Spleen (tissue), 11 donors: ENCODE data around the gene PALLD. TPM values are rescaled to one million over a fixed set of nuclear protein-coding genes. Genes with fewer than 3 reads are reported as not detected.
A peak's percentile ranks its signal among the peaks of the same experiment; 100 is the strongest.

Experiments
- DNase-seq: peaks from one replicate; pipeline ENCODE4 v3.0.0-alpha.2; 2020
- H3K27ac ChIP-seq, 8 donors: fragments of 200-600 bp; sonication (generic) in 7 of 8; 1 replicate in 4 of 8; 2 replicates in 4 of 8; pipeline versions ENCODE4 v1.5.0 to v1.8.0; 2016 to 2021; ENCODE audit warnings: inconsistent platforms in 4 of 8, mild to moderate bottlenecking in 4 of 8, moderate library complexity in 1 of 8
- H3K27me3 ChIP-seq, 7 donors: fragments of 200-600 bp; sonication (generic) in 6 of 7; replicated peaks in 1 of 7; 1 replicate in 4 of 7; 2 replicates in 3 of 7; pipeline versions ENCODE4 v1.5.0 to v1.8.0; 2016 to 2021; ENCODE audit warnings: inconsistent platforms in 3 of 7, mild to moderate bottlenecking in 1 of 7
- H3K36me3 ChIP-seq, 6 donors: fragments of 200-600 bp; sonication (generic) in 5 of 6; 1 replicate in 4 of 6; 2 replicates in 2 of 6; pipeline versions ENCODE4 v1.5.0 to v1.8.0; 2016 to 2021; ENCODE audit warnings: inconsistent platforms in 2 of 6
- H3K4me1 ChIP-seq, 6 donors: fragments of 200-600 bp; sonication (generic) in 5 of 6; 1 replicate in 3 of 6; 2 replicates in 3 of 6; pipeline versions ENCODE4 v1.5.0 to v1.8.0; 2016 to 2021; ENCODE audit warnings: inconsistent platforms in 3 of 6
- H3K4me3 ChIP-seq, 8 donors: fragments of 200-600 bp; sonication (generic) in 7 of 8; 1 replicate in 4 of 8; 2 replicates in 4 of 8; pipeline versions ENCODE4 v1.5.0 to v1.8.0; 2016 to 2021; ENCODE audit warnings: inconsistent platforms in 4 of 8, mild to moderate bottlenecking in 4 of 8, moderate library complexity in 2 of 8
- H3K9me3 ChIP-seq, 8 donors: fragments of 200-600 bp; sonication (generic) in 7 of 8; 1 replicate in 4 of 8; 2 replicates in 4 of 8; pipeline versions ENCODE4 v1.5.0 to v1.8.0; 2016 to 2021; ENCODE audit warnings: inconsistent platforms in 4 of 8
- POLR2A ChIP-seq, 3 donors: fragments of 450-650 bp; IDR thresholded peaks; one replicate each; pipeline ENCODE4 v1.5.1; 2017; ENCODE audit warnings: antibody characterized with exemption in 3 of 3, mild to moderate bottlenecking in 1 of 3
- POLR2AphosphoS5 ChIP-seq, 3 donors: sonication (generic); formaldehyde crosslinking; IDR thresholded peaks; one replicate each; pipeline ENCODE4 v1.5.1; 2017; ENCODE audit warnings: antibody characterized with exemption in 3 of 3
- WGBS, 5 donors: extraction: QIAGEN DNeasy Blood & Tissue Kit in 3 of 5; methylation state at CpG; one replicate each; pipeline versions ENCODE4 v1.1.5 to v1.1.7; 2013 to 2018; 5-methylcytosine and 5-hydroxymethylcytosine counted together
- intact Hi-C: fragments of 100-400 bp; cut with DNase I; formaldehyde crosslinking; loops from one replicate; pipeline ENCODE4 v1.15.0; 2023; ENCODE audit warnings: low total_unique reads
- polyA plus RNA-seq, 3 donors: library from polyadenylated mRNA; stranded (reverse); fragments of 200-250 nt; gene quantifications; one replicate each; pipeline ENCODE4 v1.2.1, GENCODE V29; 2013
- total RNA-seq, 7 donors: library from RNA; depleted of rRNA in 3 of 7; stranded (reverse); fragments of >200 nt in 3 of 7; fragmentation: NEBNext Ultra II Directional in 4 of 7; extraction: Animal tissue kit (Norgen Biotek cat#: 25700) in 4 of 7; gene quantifications; one replicate each; pipeline versions ENCODE4 v1.1.0 to v1.2.1, GENCODE V29; 2016 to 2021
- TF ChIP-seq, protein P1 (sequence below), 11 experiments: fragments of 200-600 bp in 7 of 11; fragments of 450-650 bp in 4 of 11; sonication (generic) in 4 of 11; IDR thresholded peaks in 8 of 11; conservative IDR thresholded peaks in 3 of 11; 1 replicate in 7 of 11; 2 replicates in 4 of 11; pipeline versions ENCODE4 v1.4.0 to v1.8.0; 2016 to 2021; ENCODE audit warnings: antibody characterized with exemption in 11 of 11, inconsistent platforms in 4 of 11, mild to moderate bottlenecking in 1 of 11
- donor health status: healthy with polysubstance abuse.
- donor health status: DM: no; HTN: no; CAD: no; lungs with moderate emphysema.
- donor health status: DM: no; HTN: no; CAD: no.
- donor health status: Bipolar disorder and iron deficiency.
- donor health status: healthy.
- donor health status: DM: no; HTN: no; CAD: no.
- donor health status: DM: yes; HTN: yes; CAD: no.

Gene PALLD
- total and polyA plus RNA-seq, 10 donors = 24.3 to 228 (median 142) TPM

GRCh38 chr4:168813890-168814289 is 317.0 kb downstream of the PALLD start:
- 68 to 81% (median 69%) methylated on average over 3 of the region's 3 CpGs for WGBS, 5 donors
- peak overlapping the region in 1 of 8 donors; percentile 3 for H3K27ac ChIP-seq
- intact Hi-C loops = no loop called here

GRCh38 chr4:168815379-168816345 is 318.8 kb downstream of the PALLD start:
- H3K27me3 ChIP-seq = peaks cover 0 to 14% (median 0%) of the 10 kb centered on the region in 7 donors
- peak overlapping the region; percentile 7 to 71 (median 64) for H3K27ac ChIP-seq
- no peaks in the 10 kb centered on the region for H3K36me3 ChIP-seq
- no peak overlapping the region for H3K4me3 ChIP-seq
- WGBS, 5 donors = 62 to 78% (median 75%) methylated on average over 13 of the region's 13 CpGs
- TF ChIP-seq POLR2AphosphoS5 (IDR thresholded peaks at IDR 0.05) (no peak), POLR2A (IDR thresholded peaks at IDR 0.05) (no peak)
- TF ChIP-seq, protein P1, sequence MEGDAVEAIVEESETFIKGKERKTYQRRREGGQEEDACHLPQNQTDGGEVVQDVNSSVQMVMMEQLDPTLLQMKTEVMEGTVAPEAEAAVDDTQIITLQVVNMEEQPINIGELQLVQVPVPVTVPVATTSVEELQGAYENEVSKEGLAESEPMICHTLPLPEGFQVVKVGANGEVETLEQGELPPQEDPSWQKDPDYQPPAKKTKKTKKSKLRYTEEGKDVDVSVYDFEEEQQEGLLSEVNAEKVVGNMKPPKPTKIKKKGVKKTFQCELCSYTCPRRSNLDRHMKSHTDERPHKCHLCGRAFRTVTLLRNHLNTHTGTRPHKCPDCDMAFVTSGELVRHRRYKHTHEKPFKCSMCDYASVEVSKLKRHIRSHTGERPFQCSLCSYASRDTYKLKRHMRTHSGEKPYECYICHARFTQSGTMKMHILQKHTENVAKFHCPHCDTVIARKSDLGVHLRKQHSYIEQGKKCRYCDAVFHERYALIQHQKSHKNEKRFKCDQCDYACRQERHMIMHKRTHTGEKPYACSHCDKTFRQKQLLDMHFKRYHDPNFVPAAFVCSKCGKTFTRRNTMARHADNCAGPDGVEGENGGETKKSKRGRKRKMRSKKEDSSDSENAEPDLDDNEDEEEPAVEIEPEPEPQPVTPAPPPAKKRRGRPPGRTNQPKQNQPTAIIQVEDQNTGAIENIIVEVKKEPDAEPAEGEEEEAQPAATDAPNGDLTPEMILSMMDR (IDR thresholded peaks at IDR 0.05 in 8 of 11, conservative IDR thresholded peaks at IDR 0.05 in 3 of 11) = no peak
- H3K9me3 ChIP-seq = no peaks in the 10 kb centered on the region
- intact Hi-C loops = no loop called here
- DNase-seq = no peak
- H3K4me1 ChIP-seq = peaks cover 0 to 23% (median 10%) of the 10 kb centered on the region in 6 donors

More at GRCh38 chr4:168813890-168814289, 317.0 kb downstream of the PALLD start:
- H3K36me3 ChIP-seq = no peaks in the 10 kb centered on the region
- no peak for DNase-seq
- TF ChIP-seq POLR2AphosphoS5 (IDR thresholded peaks at IDR 0.05) (no peak), POLR2A (IDR thresholded peaks at IDR 0.05) (no peak)
- TF ChIP-seq, protein P1 (IDR thresholded peaks at IDR 0.05 in 8 of 11, conservative IDR thresholded peaks at IDR 0.05 in 3 of 11) = no peak
- H3K27me3 ChIP-seq = peaks cover 0 to 14% (median 0%) of the 10 kb centered on the region in 7 donors
- no peaks in the 10 kb centered on the region for H3K9me3 ChIP-seq
- H3K4me1 ChIP-seq = peaks cover 0 to 23% (median 10%) of the 10 kb centered on the region in 6 donors
- H3K4me3 ChIP-seq = no peak overlapping the region

DNA sequence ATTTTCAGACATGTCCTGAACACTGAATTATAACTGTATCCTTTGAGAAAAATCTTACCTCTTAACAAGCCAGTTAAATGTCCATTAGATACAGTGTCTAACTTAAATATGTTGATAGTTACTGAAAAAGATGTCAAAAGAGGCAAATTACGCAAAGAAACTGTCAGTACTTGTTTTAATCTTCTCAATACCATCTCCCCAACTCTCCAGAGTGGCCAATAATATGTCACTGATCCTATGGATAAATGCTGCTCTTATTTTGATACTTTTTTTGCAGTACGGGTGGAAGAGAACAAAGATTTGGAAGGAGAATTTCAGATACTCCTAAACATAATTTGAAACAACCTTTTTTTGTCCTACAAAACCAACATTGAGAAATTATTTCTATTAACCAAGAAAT is 320.5 kb downstream of the PALLD start:
- H3K4me3 ChIP-seq = peak overlapping the region in 2 of 8 donors; percentile 6 to 24
- intact Hi-C loops = no loop called here
- TF ChIP-seq POLR2A (IDR thresholded peaks at IDR 0.05) = no peak
- TF ChIP-seq, protein P1 (IDR thresholded peaks at IDR 0.05 in 8 of 11, conservative IDR thresholded peaks at IDR 0.05 in 3 of 11) = no peak
- no peak for TF ChIP-seq POLR2AphosphoS5 (IDR thresholded peaks at IDR 0.05)
- H3K27me3 ChIP-seq = peaks cover 0 to 14% (median 0%) of the 10 kb centered on the region in 7 donors
- no peak for DNase-seq
- H3K4me1 ChIP-seq = peaks cover 0 to 23% (median 10%) of the 10 kb centered on the region in 6 donors
- H3K36me3 ChIP-seq = no peaks in the 10 kb centered on the region
- H3K9me3 ChIP-seq = no peaks in the 10 kb centered on the region
- WGBS, 5 donors = 48 to 56% (median 49%) methylated on average over 2 of the region's 2 CpGs
- H3K27ac ChIP-seq = peak overlapping the region in 6 of 8 donors; percentile 33 to 71 (median 62)

DNA sequence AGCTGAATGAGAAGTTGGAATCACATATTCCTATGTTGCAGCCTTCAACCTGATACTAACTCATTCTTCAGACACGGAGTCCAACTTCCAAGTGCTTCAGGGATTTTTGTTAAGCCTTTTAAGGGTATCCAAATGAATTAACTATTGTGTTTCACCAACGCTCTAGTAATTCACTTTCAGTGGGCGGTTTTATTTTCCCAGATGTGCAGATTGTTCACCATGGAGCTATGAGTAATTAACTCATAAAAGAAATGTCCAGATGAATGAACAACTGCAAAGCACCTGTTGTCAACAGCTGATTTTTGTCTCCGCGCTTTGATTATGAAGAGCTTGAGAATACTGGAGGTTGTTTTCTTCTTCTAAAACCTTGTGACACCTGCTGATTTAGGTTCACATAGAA is 325.6 kb downstream of the PALLD start:
- Histone ChIP-seq H3K36me3 (no peaks in the 10 kb centered on the region), H3K4me3 (no peak overlapping the region), H3K4me1 (peaks cover 0 to 5% (median under 1%) of the 10 kb centered on the region in 6 donors), H3K27me3 (peaks cover 0 to 12% (median 0%) of the 10 kb centered on the region in 7 donors), H3K9me3 (no peaks in the 10 kb centered on the region), H3K27ac (no peak overlapping the region)
- intact Hi-C loops = no loop called here
- TF ChIP-seq POLR2A (IDR thresholded peaks at IDR 0.05) (no peak), POLR2AphosphoS5 (IDR thresholded peaks at IDR 0.05) (no peak)
- TF ChIP-seq, protein P1 (IDR thresholded peaks at IDR 0.05 in 8 of 11, conservative IDR thresholded peaks at IDR 0.05 in 3 of 11) = no peak
- 88 to 95% (median 94%) methylated on average over 5 of the region's 5 CpGs for WGBS, 5 donors
- DNase-seq = no peak
